Stimulated activated CD8-positive, alpha-beta memory T cell treated with anti-CD3 and anti-CD28 coated beads, Interleukin-2, amount 100 ng/mL, for 48 hours (primary cell): Measurements from ENCODE around the gene THADA.
"Not testable (repeated sequence)": the region's sequence is repeated elsewhere in the genome, so short reads cannot be mapped to it uniquely, and the experiment has no call there.

ENCODE experiments used
- DNase-seq, 2 donors: peaks; one replicate each; pipeline ENCODE4 v3.0.0-alpha.2; 2020; ENCODE audit warnings: low read depth in 2 of 2

The THADA gene

DNA sequence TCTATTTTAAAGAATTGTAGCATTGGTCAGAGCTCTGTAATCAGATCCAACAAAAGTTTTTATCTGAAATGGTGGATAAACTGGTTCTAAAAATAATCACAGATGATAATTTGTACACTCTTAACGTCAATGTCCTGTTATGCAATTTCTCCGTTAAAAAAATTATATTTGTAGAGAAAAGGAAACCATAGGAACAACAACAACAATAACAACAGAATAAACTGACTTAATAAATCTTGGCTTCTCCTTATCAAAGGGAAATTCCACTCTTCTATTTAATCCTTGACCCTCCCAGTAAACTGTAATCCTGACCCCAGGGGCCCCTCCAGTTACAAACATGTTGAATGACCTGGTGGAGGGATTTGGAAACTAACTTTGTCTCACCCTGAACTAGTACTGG, 290.8 kb downstream of the THADA start:
- DNase-seq = no peak

DNA sequence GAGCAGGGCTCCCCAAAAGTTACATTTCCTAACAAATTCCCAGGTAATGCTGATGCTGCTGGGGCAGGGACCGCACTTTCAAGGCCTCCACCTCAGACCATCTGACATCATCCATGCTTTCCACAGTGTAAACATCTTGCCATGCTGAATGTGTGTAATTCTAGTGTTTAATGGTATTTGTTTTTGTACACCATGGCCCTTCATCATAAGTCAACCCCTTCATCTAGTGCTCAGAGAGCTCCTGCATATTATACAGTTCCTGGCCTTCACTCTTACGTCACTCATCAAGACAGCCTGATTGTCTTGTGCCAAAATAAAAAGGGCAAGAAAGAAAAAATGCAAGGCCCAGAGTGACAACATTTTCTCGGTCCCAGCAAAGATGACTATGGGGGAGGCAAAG, 291.9 kb downstream of the THADA start:
- no peak for DNase-seq

- DNase-seq = no peak
These were observed 292.8 kb downstream of the THADA start for GRCh38 chr2:43302961-43303494.

GRCh38 chr2:43302182-43302960, 293.5 kb downstream of the THADA start:
- no peak for DNase-seq

GRCh38 chr2:43300781-43301583, 294.9 kb downstream of the THADA start:
- no peak for DNase-seq

DNA sequence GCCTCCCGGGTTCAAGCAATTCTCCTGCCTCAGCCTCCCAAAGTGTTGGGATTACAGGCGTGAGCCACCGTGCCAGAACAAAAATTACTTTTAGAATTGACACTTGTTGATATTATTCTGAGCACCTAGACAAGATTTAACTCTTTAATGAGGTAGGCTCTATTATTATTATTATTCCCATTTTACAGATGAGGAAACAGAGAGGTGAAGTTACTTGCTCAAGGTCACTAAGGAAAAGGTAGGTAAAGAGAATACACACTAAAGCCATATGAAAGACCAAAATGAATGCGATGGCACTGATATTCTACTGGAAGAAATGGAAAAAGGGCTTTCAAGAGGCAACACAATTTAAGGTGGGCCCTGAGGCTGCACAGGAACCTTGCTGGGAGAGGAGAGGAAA, 295.6 kb downstream of the THADA start:
- no peak for DNase-seq

- DNase-seq = no peak
These were observed 297.3 kb downstream of the THADA start for GRCh38 chr2:43298500-43298899.

- not testable (repeated sequence) for DNase-seq
These were observed 298.1 kb downstream of the THADA start for GRCh38 chr2:43297740-43298139.

GRCh38 chr2:43294973-43295603, 300.8 kb downstream of the THADA start:
- DNase-seq = no peak

- no peak for DNase-seq
These were observed 301.8 kb downstream of the THADA start for GRCh38 chr2:43293744-43294695.

GRCh38 chr2:43292851-43293743, 302.7 kb downstream of the THADA start:
- DNase-seq = no peak

DNA sequence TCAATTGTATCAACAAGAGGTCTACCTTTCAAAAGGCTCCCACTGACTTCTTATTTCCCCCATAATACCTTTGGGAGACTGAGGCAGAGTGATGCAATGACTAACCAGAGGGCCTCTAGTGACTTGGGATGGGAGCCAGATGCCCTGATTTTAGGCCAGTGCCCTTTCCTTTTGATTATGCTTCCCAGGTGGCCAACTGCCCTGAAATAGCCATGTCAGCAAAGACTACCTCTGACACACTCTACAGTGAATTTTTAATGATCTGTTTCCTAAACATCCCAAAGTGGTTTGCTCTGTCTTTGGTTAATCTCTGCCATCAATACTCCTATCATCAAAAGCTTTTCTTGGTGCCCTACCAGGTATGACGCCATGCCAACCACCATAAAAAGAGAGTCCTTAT, 303.5 kb downstream of the THADA start:
- DNase-seq = no peak

DNA sequence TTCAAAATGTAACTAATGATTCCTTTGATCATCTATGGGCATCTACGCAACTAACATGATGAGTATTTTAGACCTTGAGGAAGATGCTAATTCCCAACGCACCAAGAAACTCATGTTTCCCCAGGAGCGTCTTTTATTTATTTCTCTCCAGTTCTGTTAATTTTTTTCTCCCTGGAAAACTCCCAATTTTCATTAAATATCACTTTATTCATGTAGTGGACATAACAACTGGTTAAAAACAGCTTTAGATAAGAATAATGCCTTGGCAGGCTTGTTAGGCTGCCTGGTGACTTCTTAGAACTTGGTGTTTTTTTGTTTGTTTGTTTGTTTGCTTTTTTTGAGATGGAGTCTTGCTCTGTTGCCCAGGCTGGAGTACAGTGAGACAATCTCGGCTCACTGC, 306.5 kb downstream of the THADA start:
- no peak for DNase-seq

DNA sequence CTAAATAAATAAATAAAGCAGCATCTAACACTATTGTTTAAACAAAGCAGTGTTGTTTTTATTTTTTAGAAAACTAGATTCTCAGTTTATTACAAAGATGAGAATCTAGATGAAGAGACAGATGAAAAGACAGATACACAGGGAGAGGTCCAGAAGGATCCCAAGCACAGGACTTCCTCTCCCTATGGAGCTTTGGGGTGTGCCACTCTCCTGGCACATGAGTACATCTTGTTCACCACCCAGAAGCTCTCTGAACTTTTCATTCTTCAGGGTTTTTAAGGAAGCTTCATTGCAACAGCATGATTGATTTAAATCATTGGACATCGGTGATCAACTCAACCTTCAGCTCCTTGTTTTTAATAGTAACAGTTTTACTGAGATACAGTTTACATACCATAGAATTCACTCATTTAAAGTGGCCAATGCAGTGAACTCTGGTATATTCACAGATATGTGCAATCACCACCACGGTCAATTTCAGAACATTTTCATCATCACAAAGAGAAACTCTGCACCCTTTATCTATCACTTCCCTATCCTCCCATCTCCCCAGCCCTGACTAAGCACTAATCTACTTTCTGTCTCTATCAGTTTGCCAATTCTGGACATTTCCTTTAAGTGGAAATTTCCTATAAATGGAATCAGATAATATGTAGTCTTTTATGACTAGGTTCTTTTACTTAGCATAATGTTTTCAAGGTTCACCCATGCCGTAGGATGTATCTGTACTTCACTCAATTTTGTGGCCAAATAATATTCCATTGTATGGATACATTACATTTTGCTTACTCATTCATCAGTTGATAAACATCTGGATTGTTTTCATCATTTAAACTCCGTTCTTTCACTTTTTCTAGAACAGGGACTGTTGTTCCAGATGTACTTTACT, 307.2 kb downstream of the THADA start:
- DNase-seq = no peak

GRCh38 chr2:43285987-43286386, 309.9 kb downstream of the THADA start:
- no peak for DNase-seq

DNA sequence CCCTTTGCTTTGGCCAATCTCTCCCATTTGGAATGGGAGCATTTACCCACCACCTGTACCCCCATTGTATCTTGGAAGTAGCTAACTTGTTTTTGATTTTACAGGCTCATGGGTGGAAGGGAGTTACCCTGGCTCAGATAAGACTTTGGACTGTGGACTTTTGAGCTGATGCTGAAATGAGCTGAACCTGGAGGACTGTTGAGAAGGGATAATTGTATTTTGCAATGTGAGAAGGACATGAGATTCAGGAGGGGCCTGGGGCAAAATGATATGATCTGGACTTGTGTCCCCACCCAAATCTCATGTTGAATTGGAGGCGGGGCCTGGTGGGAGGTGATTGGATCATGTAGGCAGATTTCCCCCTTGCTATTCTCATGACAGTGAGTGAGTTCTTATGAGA, 310.9 kb downstream of the THADA start:
- no peak for DNase-seq

DNA sequence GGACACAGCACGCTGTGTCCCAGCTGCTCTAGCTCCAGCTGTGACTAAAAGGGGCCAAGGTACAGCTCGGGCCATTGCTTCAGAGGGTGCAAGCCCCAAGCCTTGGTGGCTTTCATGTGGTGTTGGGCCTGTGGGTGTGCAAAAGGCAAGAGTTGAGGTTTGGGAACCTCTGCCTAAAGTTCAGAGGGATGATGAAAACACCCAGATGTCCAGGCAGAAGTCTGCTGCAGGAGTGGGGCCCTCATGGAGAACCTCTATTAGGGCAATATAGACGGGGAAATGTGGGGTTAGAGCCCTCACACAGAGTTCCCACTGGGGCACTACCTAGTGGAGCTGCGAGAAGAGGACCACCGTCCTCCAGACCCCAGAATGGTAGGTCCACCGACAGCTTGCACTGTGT, 311.5 kb downstream of the THADA start:
- DNase-seq = not testable (repeated sequence)

GRCh38 chr2:43280994-43281393, 314.8 kb downstream of the THADA start:
- no peak for DNase-seq

GRCh38 chr2:43279317-43279840, 316.5 kb downstream of the THADA start:
- no peak for DNase-seq
